CD4-positive, alpha-beta T cell treated with Interleukin-17A for 4 hours (primary cell): ENCODE results near the gene N4BP2L1.

ENCODE experiments used
- DNase-seq: peaks from one replicate; pipeline ENCODE4 v3.0.0-alpha.2; 2020; ENCODE audit warnings: mixed read lengths

Gene N4BP2L1

DNA sequence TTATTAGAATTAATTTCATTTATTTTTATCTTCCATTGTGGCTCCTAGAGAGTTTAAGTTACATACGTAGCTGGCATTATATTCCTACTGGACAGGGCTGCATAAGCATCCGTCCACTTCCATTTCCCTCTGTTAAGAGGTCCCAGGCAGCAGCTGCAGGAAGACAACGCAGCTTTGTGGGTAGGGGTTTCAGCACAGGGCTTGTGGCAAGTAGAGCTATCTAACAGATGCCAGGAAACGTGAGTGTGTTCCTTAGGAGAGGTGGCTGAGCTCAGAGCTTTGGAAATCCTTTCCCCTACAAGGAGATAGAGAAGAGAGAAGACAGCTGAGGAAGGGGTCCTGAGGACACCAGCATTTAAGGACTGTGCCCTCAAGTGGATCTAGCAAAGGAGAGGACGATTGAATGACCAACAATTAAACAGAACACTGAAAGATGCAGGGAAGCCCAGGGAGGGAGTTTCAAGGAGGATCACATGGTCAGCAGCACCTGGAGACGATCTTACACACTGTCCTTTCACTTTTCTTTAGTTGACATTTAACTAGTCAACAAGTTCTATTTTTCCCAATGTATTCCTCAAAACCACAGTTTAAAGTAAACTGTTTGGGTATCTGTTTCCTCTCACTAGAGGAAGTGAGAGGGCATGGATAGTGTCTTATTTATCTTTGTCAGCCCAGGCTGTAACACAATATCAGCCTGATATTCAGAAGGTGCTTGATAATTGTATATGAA, 2.3 kb upstream of the N4BP2L1 start:
- no peak for DNase-seq

GRCh38 chr13:32429433-32429909, 1.5 kb upstream of the N4BP2L1 start:
- DNase-seq, result no peak

GRCh38 chr13:32428581-32429432, 877 bp upstream of the N4BP2L1 start:
- DNase-seq, result no peak

DNA sequence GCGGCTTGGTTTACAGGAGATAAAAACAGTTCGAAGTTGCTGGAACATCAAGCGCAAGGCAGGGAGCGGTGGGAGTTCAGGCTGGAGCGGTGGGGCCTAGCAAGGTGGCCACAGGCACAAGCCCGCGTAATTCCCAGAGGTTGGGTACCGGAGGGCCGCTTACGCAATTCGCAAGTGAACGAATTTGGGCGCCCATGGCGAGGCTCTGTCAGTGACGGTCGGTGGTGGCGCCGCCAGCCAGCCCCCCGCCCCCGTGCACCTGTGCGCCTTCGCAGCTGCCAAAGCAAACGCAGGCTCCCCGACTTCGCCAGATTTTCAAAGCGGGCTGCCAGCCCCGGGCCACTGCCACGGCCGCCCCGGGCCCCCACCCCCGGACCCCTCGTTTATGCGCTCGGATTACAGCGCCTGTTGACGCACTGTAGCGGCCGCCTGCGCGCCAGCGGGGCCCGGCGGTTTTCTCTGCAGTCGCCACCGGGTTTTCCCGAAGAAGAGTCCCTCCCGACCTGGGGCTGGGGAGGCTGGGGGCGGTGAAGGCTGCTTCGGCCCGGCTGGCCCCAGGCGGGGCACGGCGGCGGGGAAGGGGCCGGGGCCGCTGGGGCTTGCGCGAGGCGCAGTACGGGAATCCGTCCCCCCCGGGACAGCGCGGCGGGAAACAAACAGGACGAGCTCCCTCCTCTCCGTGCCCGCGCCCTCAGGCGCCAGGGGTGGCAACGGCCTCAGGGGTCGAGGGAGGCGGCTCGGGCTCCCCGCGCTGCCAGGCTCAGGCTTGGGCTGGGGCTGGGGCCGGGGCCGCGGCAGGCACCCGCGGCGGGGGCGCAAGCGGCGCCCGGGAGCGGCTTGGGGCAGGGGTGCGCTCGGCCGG, 709 bp downstream of the N4BP2L1 start:
- peak; percentile 62 for DNase-seq

DNA sequence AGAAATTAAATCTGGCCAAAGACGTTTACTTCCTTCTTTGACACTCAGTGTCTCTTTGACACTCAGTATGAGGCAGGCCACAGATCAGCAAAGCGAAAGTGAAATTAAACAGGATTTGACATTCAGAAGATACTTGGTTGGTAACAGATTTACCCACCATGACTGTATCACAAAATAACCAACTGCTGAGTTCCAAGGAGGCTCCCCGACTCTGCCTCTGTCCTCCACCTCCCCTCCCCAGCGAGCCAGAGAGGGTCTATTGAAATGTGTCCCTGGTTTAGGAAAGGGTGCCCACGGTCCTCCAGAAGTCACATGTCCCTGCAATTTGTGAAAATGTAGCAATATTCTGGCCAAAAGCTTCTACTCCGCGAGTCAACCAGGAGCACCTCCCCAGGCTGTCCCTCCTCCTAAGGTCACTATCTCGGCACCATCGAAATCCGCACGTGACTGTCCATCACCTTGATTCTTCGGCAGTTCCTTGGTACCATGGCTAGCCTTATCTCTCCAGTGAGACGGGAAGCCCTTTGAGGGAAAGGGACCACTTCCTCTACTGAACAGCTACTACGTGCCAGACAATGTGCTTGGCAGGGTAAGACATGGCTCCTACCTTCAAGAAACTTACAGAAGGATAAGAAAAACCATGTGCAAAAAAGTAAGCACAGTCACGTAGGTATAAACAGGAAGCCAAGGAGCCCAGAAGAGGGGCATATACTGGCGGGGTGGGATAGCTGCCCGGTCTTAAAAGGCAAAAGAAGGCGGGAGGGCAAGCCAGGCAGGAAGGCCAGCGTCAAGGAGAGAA, 1.5 kb downstream of the N4BP2L1 start:
- peak; percentile 38 for DNase-seq

GRCh38 chr13:32425158-32425557, 2.8 kb downstream of the N4BP2L1 start:
- DNase-seq, result no peak

DNA sequence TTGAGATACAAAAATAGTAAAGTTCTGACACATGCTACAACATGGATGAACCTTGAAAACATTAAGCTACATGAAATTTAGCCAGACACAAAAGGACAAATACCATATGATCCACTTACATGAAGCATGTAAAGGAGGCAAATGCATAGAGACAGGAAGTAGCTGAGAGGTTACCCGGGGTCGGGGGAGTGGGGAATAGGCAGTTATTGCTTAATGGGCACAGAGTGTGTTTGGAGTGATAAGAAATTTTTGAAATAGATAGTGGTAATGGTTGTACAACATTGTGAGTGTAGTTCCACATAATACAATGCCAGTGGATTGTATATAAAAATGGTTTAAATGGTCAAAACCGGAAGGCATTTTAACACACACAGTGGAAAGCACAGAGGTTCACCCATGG, 4.3 kb downstream of the N4BP2L1 start:
- peak; percentile 14 for DNase-seq

DNA sequence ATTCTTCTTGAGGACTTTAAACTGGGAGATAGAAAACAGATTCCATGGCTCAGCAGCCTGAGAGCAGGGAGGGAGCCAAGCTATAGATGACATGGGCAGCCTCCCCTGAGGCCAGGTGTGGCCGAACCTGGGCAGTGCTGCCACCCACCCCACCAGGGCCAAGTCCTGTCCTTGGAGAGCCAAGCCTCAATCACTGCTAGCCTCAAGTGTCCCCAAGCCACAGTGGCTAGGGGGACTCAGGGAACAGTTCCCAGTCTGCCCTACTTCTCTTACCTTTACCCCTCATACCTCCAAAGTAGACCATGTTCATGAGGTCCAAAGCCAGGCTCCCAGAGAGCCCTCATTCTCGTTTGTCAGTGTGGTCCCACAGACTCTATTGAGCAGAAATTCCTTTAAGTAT, 8.1 kb downstream of the N4BP2L1 start:
- no peak for DNase-seq

DNA sequence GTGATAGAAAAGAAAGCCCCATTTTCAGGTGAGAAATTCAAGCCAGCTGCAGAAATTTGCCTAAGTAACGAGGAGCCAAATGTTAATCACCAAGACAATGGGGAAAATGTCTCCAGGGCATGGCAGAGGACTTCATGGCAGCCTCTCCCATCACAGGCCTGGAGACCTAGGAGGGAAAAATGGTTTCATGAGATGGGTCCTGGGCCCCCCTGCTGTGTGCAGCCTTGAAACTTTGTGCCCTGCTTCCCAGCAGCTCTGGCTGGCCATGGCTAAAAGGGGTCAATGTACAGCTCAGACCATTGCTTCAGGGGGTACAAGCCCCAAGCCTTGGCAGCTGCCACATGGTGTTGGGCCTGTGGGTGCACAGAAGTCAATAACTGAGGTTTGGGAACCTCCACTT, 9.9 kb downstream of the N4BP2L1 start:
- DNase-seq, result no peak

DNA sequence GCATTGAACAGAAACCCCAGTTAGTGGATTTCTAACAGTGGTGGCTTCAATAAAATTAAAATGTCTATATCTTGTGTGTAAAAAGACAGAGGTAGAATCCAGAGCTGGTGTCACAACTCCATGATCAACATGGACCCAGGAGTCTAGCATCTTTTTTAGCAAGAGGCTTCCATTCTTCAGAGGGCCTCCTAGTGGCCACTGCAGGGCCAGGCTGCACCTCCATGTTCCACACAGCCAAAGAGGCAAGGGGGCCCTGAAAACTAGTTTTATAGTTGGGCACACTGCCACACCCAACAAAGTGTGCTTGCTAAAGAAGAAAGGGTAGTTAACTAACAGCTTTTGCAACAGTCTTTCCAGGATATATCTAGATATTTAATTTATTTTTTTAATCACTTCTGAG, 12.9 kb downstream of the N4BP2L1 start:
- DNase-seq, result peak; percentile 14

GRCh38 chr13:32414580-32414979, 13.3 kb downstream of the N4BP2L1 start:
- DNase-seq, result no peak

DNA sequence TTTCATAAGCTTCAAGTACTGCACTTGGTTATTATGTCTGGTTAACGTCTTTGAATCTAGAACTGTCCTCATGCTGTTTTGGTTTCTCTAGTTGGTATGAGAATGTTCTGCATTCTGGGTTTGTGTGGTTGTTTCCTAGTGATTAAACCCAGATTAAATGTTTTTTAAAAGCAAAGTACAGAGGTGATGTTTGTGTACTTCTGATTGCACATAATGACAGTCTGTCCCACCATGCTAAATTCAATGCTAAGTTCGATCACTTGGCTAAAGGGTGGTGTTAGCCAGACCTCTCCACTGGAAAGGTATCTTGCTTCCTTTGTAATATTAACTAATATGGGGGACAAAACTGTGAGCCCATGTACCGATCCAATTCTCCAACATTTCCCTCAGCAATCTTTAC, 14.6 kb downstream of the N4BP2L1 start:
- DNase-seq, result no peak

DNA sequence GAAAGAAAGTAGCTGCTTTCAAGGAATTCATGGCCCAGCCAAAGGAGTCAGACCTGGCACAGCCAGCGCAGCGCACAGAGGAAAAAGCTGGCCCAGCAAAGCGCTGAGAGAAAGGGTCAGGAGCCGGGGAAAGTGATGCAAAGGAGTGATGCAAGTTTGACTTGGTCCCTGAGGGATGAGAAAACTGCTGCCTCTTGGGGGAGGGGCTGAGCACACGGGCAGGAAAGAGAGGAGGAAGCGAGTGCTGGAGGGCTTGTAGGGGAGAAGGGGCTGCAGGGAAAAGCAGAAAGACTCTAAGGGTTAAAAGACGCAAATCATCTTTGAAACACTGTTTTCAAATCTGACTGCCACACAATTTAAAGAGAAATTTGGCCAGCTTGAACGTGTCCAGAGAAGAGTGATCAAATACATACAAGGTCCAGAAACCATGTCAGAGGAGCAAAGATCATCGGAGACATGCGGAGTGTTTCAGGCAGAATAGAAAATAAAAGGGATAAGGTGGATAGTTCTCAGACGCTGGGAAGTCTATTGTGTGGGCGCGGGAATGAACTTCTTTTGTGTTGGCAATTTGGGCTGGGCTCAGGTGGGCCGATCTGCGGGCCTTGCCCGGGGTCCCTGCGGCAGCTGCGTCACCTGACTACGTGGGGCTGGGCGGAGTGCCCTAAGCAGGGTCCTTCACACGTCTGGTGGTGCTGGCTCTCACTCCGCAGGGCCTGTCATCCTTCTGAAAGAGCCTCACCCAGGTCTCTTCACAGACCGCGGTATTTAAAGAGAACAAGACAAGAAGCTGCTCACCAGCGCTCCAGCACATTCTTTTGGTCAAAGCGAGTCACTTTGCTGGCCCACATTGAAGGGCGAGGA, 18.1 kb downstream of the N4BP2L1 start:
- DNase-seq, result no peak

DNA sequence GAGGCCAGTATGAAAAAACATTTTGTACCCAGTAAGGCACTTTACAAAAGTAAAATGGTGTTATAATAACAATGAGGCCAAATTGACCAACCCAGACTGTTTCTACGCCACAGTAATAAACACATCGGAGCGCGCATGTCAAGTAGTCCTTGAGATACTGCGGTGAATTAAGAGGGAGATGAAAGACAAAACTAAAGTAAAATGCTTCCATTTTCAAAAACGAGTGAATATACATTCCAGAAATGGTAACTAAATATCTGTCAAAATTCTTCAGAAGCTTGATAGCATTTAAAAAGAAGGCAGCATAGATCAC, 19.0 kb downstream of the N4BP2L1 start:
- DNase-seq, result no peak

DNA sequence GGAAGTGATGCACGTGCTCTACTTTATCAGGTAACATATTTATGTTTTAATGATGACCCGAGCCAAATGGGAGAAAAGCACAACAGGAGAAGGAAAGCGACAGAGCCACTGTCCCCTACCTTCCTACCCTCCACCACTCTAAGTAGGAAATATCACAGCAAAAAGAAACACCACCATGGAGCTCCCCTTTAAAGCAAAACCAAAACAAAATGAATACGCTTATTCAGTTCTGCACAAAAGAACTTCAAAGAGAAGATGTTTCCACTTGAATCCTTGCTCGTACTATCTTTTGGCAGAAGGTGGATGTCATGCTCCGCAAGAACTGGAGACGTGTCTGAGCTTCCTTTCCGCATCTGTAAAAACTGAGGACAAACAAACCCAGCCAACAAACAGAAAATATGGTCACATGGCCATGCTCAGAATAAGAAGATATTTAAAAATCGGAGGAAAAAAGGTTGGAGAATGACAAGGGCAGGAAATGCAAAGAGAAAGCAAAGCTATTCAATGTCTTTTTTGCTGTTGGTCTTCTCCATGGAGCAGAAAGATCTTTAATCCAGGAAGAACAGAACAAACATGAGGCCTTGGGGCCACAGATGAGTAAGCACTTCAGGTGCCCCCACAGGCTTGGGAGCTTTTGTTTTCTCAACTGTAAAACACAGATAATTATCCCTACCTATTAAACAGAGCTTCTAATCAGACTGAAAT, 19.5 kb downstream of the N4BP2L1 start:
- no peak for DNase-seq

GRCh38 chr13:32407854-32408253, 20.1 kb downstream of the N4BP2L1 start:
- no peak for DNase-seq

DNA sequence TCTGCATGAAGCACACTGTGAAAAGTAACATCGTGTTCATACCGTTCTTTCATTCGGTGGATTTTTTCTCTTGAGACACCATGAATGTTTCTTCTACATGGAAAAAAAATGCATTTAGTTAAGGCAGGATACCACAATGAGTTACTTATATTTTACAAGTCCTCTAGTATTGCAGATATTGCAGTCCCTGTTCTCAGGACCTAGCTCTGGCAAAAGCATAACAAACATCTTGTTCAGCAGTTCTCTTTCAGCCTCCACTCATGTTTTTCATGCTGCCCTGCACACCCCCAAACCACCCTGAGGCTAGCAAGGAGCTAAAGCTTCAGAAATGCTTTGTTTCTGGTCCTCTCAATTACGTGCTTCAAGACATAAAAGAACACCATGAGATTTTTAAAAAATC, 24.8 kb downstream of the N4BP2L1 start:
- DNase-seq, result no peak

DNA sequence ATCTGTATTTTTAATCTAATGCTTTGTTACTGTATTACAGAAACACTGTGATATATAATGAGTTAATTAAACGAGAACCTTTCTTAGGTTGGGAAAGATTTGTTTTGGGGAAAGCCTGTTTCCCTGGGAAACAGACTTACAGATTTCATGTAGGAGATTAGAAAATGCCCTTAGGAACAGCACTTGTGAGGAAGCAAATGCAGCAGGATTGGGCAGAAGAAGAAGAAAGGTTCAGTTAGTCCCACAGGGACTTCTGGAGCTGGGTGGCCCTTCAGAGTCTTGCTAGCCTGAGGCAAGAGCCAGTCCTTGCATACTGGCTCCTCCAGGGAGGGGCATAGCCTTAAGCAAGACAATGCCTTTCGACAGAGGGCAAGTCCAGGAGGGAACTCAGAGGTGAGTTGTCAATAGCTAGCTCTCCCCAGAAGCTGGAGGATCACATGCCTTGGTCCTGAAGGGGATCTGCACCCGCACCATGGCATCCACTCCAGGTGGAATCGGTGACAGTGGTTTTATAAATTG, 36.8 kb downstream of the N4BP2L1 start:
- no peak for DNase-seq

GRCh38 chr13:32390484-32390883, 37.4 kb downstream of the N4BP2L1 start:
- DNase-seq, result no peak

DNA sequence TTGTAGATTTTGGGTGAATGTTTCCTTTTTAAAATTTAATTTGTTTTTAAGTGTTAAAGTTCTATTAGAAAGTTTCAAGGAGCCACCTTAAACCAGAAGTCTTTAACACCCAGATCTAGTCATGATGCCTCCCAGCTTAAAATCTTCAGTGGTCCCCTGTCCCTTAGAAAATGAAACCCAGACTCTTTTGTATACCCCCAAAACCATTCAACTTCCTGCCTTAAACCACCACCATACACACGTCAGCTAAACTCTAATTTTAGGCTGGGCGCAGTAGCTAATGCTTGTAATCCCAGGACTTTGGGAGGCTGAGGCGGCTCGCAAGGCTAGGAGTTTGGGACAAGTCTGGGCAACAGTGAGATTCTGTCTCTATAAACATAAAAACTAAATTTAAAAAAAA, 37.9 kb downstream of the N4BP2L1 start:
- no peak for DNase-seq

DNA sequence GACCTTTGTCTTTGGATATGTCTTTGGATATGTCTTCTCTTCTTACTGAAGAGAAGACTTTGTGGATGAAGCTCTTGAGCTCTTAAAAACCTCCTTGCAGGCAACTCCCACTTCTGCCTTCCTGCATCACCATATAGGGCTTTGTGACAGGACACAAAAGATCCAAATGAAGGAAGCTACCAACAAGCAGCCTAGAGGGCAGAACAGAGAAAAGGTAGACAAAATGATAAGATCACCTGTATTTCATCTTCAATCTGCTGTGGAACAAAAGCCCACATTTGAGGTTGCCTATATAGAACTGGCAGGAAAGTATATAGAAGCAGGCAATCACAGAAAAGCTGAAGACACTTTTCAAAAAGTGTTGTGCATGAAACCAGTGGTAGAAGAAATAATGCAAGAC, 42.5 kb downstream of the N4BP2L1 start:
- DNase-seq, result no peak
